Esophagus squamous epithelium (tissue), 4 donors: ENCODE measurements around the gene SERPINA12.

Experiments
- CTCF ChIP-seq, 6 experiments: fragments of 450-650 bp in 4 of 6; fragments of 200-600 bp in 2 of 6; sonication (generic) in 2 of 6; IDR thresholded peaks; one replicate each; pipeline ENCODE4 v1.5.1; 2016 to 2019; ENCODE audit warnings: antibody characterized with exemption in 6 of 6, mild to moderate bottlenecking in 4 of 6, moderate library complexity in 4 of 6
- POLR2A ChIP-seq, 4 donors: fragments of 450-650 bp; IDR thresholded peaks; one replicate each; pipeline ENCODE4 v1.6.1; 2017; ENCODE audit warnings: antibody characterized with exemption in 4 of 4, mild to moderate bottlenecking in 4 of 4, moderate library complexity in 3 of 4

- no peak for TF ChIP-seq CTCF (IDR thresholded peaks at IDR 0.05)
- no peak for TF ChIP-seq POLR2A (IDR thresholded peaks at IDR 0.05)
Measured at GRCh38 chr14:94455928-94456327, 53.3 kb downstream of the SERPINA12 start.
